IMR-90 (cell line): ENCODE measurements around the gene SEPHS2. TPM values are rescaled to one million over a fixed set of nuclear protein-coding genes. Genes with fewer than 3 reads are reported as not detected.

Experiments used
- ATAC-seq: fragments of 200-7000 bp; cut with Tn5 transposase; 2 replicates; pipeline ENCODE4 v1.9.1; 2020; ENCODE audit warnings: low read depth, mild to moderate bottlenecking, moderate library complexity
- BruUV-seq: library from RNA; stranded (reverse); fragments of 400-500 nt; replicated peaks from 2 replicates; lab custom pipeline; 2021; lab: Mats Ljungman, UMichigan
- CTCF ChIA-PET: fragments of 300-600 bp; formaldehyde crosslinking; extraction: SDS; loops from one replicate; lab custom pipeline; 2021; ENCODE audit warnings: antibody characterized with exemption; lab: Yijun Ruan, JAX
- POLR2A ChIA-PET: fragments of 300-600 bp; sonication (Branson Sonifier 250); formaldehyde crosslinking; loops from one replicate; lab custom pipeline; 2022; ENCODE audit warnings: antibody characterized with exemption; ENCODE audit not compliant: unreplicated experiment; lab: Charles Lee
- DNase-seq: peaks from one replicate; pipeline ENCODE4 v3.0.0; 2013
- H2AFZ ChIP-seq: replicated peaks from 2 replicates; pipeline ENCODE3; 2013; ENCODE audit warnings: low read length, mild to moderate bottlenecking; ENCODE audit not compliant: poor library complexity
- H2AK5ac ChIP-seq: 2 replicates; pipeline ENCODE4 v1.6.1; 2013; ENCODE audit warnings: low read depth, low read length, inconsistent platforms
- H2AK9ac ChIP-seq: replicated peaks from 2 replicates; pipeline ENCODE3; 2013; ENCODE audit warnings: mild to moderate bottlenecking, low read depth, low read length, moderate library complexity; ENCODE audit not compliant: poor library complexity
- H2BK120ac ChIP-seq: 2 replicates; pipeline ENCODE4 v1.6.1; 2013; ENCODE audit warnings: low read depth, low read length, inconsistent platforms
- H2BK15ac ChIP-seq: 3 replicates; pipeline ENCODE4 v1.6.1; 2013; ENCODE audit warnings: low read depth, low read length, inconsistent platforms
- H2BK20ac ChIP-seq: 2 replicates; pipeline ENCODE4 v1.6.1; 2013; ENCODE audit warnings: low read depth, mild to moderate bottlenecking, inconsistent platforms, low read length, moderate library complexity
- H2BK5ac ChIP-seq: 2 replicates; pipeline ENCODE4 v1.6.1; 2013; ENCODE audit warnings: mild to moderate bottlenecking, low read depth, low read length, inconsistent platforms; ENCODE audit not compliant: poor library complexity, severe bottlenecking
- H3K14ac ChIP-seq: replicated peaks from 2 replicates; pipeline ENCODE4 v1.6.1; 2013; ENCODE audit warnings: low read depth, low read length, inconsistent platforms
- H3K18ac ChIP-seq: 2 replicates; pipeline ENCODE4 v1.6.1; 2013; ENCODE audit warnings: low read depth, low read length, control low read depth
- H3K23ac ChIP-seq: 2 replicates; pipeline ENCODE4 v1.6.1; 2013; ENCODE audit warnings: low read depth, low read length, inconsistent platforms
- H3K27ac ChIP-seq: 2 replicates; pipeline ENCODE4 v1.5.1; 2013; ENCODE audit warnings: mild to moderate bottlenecking, control low read depth, low read length; ENCODE audit not compliant: insufficient read depth
- H3K27me3 ChIP-seq: 2 replicates; pipeline ENCODE4 v1.6.1; 2013; ENCODE audit warnings: low read length; ENCODE audit not compliant: control insufficient read depth, insufficient read depth
- H3K36me3 ChIP-seq: 2 replicates; pipeline ENCODE4 v1.6.1; 2013; ENCODE audit warnings: low read length, mixed read lengths; ENCODE audit not compliant: control insufficient read depth, insufficient read depth
- H3K4ac ChIP-seq: 2 replicates; pipeline ENCODE4 v1.6.1; 2013; ENCODE audit warnings: low read depth, low read length, inconsistent platforms
- H3K4me1 ChIP-seq: 2 replicates; pipeline ENCODE4 v1.6.1; 2013; ENCODE audit warnings: low read length, mixed read lengths; ENCODE audit not compliant: control insufficient read depth, insufficient read depth
- H3K4me2 ChIP-seq: 2 replicates; pipeline ENCODE4 v1.6.1; 2013; ENCODE audit warnings: low read depth, mild to moderate bottlenecking, control low read depth, low read length, moderate library complexity
- H3K4me3 ChIP-seq: 2 replicates; pipeline ENCODE4 v1.5.1; 2013; ENCODE audit warnings: low read depth, mild to moderate bottlenecking, control low read depth, low read length, moderate library complexity; ENCODE audit not compliant: insufficient read depth
- H3K56ac ChIP-seq: 2 replicates; pipeline ENCODE4 v1.6.1; 2013; ENCODE audit warnings: low read length, inconsistent platforms; ENCODE audit not compliant: insufficient read depth; ENCODE audit errors: extremely low read depth
- H3K79me1 ChIP-seq, 2 experiments: 2 replicates each; pipeline ENCODE4 v1.6.1; 2013; ENCODE audit warnings: low read length in 2 of 2, inconsistent platforms in 1 of 2, low read depth in 1 of 2
- H3K9ac ChIP-seq: 2 replicates; pipeline ENCODE4 v1.6.1; 2013; ENCODE audit warnings: low read depth, low read length, control low read depth
- H3K9me1 ChIP-seq: 2 replicates; pipeline ENCODE4 v1.6.1; 2013; ENCODE audit warnings: low read length, inconsistent platforms; ENCODE audit not compliant: insufficient read depth
- H3K9me3 ChIP-seq: 2 replicates; pipeline ENCODE4 v1.6.1; 2013; ENCODE audit warnings: low read length; ENCODE audit not compliant: control insufficient read depth, insufficient read depth
- H4K20me1 ChIP-seq: 2 replicates; pipeline ENCODE4 v1.6.1; 2013; ENCODE audit warnings: low read length, inconsistent platforms; ENCODE audit not compliant: insufficient read depth
- H4K5ac ChIP-seq: 2 replicates; pipeline ENCODE4 v1.6.1; 2013; ENCODE audit warnings: mild to moderate bottlenecking, low read depth, low read length, control low read depth
- H4K8ac ChIP-seq, 2 experiments: 2 replicates each; pipeline ENCODE4 v1.6.1; 2013; ENCODE audit warnings: low read depth in 2 of 2, low read length in 2 of 2, control low read depth in 1 of 2, inconsistent platforms in 1 of 2
- H4K91ac ChIP-seq: 2 replicates; pipeline ENCODE4 v1.6.1; 2013; ENCODE audit warnings: low read depth, low read length, inconsistent platforms; ENCODE audit not compliant: insufficient read depth
- BHLHE40 ChIP-seq: fragments of 150-350 bp; IDR thresholded peaks from 2 replicates; pipeline ENCODE4 v1.6.1; 2016; ENCODE audit warnings: mild to moderate bottlenecking, low read depth, low read length
- CHD1 ChIP-seq: IDR thresholded peaks from 2 replicates; pipeline ENCODE4 v1.6.1; 2012; ENCODE audit warnings: low read depth, low read length, improper control_type of control experiment
- FOS ChIP-seq: fragments of 150-350 bp; IDR thresholded peaks from 2 replicates; pipeline ENCODE4 v1.6.1; 2016; ENCODE audit warnings: low read depth, low read length
- MXI1 ChIP-seq: IDR thresholded peaks from 2 replicates; pipeline ENCODE4 v1.6.1; 2012; ENCODE audit warnings: low read depth, mild to moderate bottlenecking, low read length, moderate library complexity, borderline replicate concordance
- POLR2A ChIP-seq: IDR thresholded peaks from 2 replicates; pipeline ENCODE4 v1.6.1; 2012; ENCODE audit warnings: mild to moderate bottlenecking, low read depth, low read length
- RFX5 ChIP-seq: IDR thresholded peaks from 2 replicates; pipeline ENCODE4 v1.8.0; 2012; ENCODE audit warnings: low read depth, mild to moderate bottlenecking, low read length, moderate library complexity
- USF2 ChIP-seq: fragments of 150-350 bp; IDR thresholded peaks from 2 replicates; pipeline ENCODE4 v1.6.1; 2017; ENCODE audit warnings: mild to moderate bottlenecking, antibody characterized with exemption, low read length, low read depth
- whole genome bisulfite sequencing, 2 experiments: methylation state at CpG; one replicate each; pipeline versions ENCODE4 v1.1.5 to v1.1.7; 2013; ENCODE audit warnings: missing lambda C conversion rate in 2 of 2; ENCODE audit not compliant: insufficient read length in 1 of 2; ENCODE audit errors: extremely low coverage in 2 of 2; 5-methylcytosine and 5-hydroxymethylcytosine counted together
- dilution Hi-C: fragments of 300-500 bp; cut with HindIII; formaldehyde crosslinking; loops from one replicate; pipeline ENCODE4 v1.14.3; 2018; ENCODE audit warnings: low sequenced_read_pairs; ENCODE audit not compliant: unreplicated experiment
- in situ Hi-C: fragments of 300-500 bp; cut with MboI; formaldehyde crosslinking; loops from 3 replicates; pipeline ENCODE4 v1.14.3; 2019; ENCODE audit warnings: low sequenced_read_pairs, inconsistent platforms, mixed read lengths
- intact Hi-C: fragments of 100-400 bp; cut with micrococcal nuclease; formaldehyde crosslinking; loops from 2 replicates; pipeline ENCODE4 v1.10.0; 2022
- polyA plus RNA-seq, 3 experiments: library from polyadenylated mRNA; depleted of rRNA; stranded (reverse); fragments of >200 nt; gene quantifications; 2 replicates each; pipeline ENCODE4 v1.2.3, GENCODE V29; 2012; ENCODE audit warnings: low replicate concordance in 1 of 3
- total RNA-seq: library from RNA; depleted of rRNA; stranded (reverse); fragments of >200 nt; gene quantifications from 2 replicates; pipeline ENCODE4 v1.2.3, GENCODE V29; 2012

SEPHS2 gene
- total and polyA plus RNA-seq, 2 of the 4 experiments (the other 2 are of a cell fraction): 10.4 to 31.4 TPM

GRCh38 chr16:30437511-30438046 lies 8.1 kb downstream of the SEPHS2 start:
- H3K4me1 ChIP-seq: no peaks in the 10 kb centered on the region
- DNase-seq (no peak), ATAC-seq (no peak)
- no peaks in the 10 kb centered on the region for H3K79me1 ChIP-seq
- dilution Hi-C loops: no loop called here
- H3K9me1 ChIP-seq: no peaks in the 10 kb centered on the region
- no peak overlapping the region for H3K4me2 ChIP-seq
- H4K8ac ChIP-seq: no peak overlapping the region
- H2BK5ac ChIP-seq: no peak overlapping the region
- H3K18ac ChIP-seq: no peak overlapping the region
- intact Hi-C loops: no loop called here
- in situ Hi-C loops: no loop called here
- H3K9ac ChIP-seq: no peak overlapping the region
- no peak overlapping the region for H2AK9ac ChIP-seq
- TF ChIP-seq CHD1 (no peak), POLR2A (no peak), MXI1 (no peak), FOS (no peak), BHLHE40 (no peak), USF2 (no peak), RFX5 (no peak)
- H4K91ac ChIP-seq: no peak overlapping the region
- H2BK120ac ChIP-seq: no peak overlapping the region
- H2BK15ac ChIP-seq: no peak overlapping the region
- H3K4me3 ChIP-seq: no peak overlapping the region
- no peak overlapping the region for H3K4ac ChIP-seq
- no TSS peak for BruUV-seq
- CTCF ChIA-PET: no interaction called here
- no peak overlapping the region for H4K5ac ChIP-seq
- no peaks in the 10 kb centered on the region for H3K9me3 ChIP-seq
- no peak overlapping the region for H2BK20ac ChIP-seq
- H2AK5ac ChIP-seq: no peak overlapping the region
- POLR2A ChIA-PET: no interaction called here
- H4K20me1 ChIP-seq: no peaks in the 10 kb centered on the region
- no peak overlapping the region for H3K14ac ChIP-seq
- no peak overlapping the region for H2AFZ ChIP-seq
- 38% methylated on average over 1 of the region's 3 CpGs; no CpG with 5 or more reads in 1 of the 2 experiments for WGBS, 2 experiments
- no peak overlapping the region for H3K56ac ChIP-seq
- H3K27ac ChIP-seq: no peak overlapping the region
- peaks cover 15% of the 10 kb centered on the region for H3K27me3 ChIP-seq
- H3K23ac ChIP-seq: no peak overlapping the region
- no peaks in the 10 kb centered on the region for H3K36me3 ChIP-seq
